GM21515 (cell line): ENCODE results near the gene SLC44A4.
"Not testable (repeated sequence)": the region's sequence is repeated elsewhere in the genome, so short reads cannot be mapped to it uniquely, and the experiment has no call there.

Source experiments
- ATAC-seq: cut with Tn5 transposase; IDR thresholded peaks from one replicate; pipeline ENCODE4 v1.9.1; 2021; ENCODE audit not compliant: unreplicated experiment

Gene SLC44A4

DNA sequence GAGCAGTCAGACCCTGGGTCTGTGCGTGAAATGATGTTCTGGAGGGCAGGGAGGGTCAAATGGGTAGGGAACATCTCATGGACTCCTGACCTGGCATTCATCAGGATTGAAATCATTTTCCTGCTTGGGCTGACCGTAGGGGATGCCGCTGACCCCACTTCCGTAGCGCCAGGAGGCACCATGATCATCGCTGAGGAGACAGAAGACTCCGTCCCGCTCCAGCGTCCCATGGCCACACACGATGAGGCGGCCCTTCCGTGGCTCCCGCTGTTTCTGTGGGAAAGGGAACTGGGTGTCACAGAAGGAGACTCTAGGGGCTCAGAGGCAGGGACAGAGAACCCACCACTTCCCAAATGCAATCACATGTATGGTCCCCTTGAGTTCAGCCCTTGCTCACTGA lies 18.4 kb downstream of the SLC44A4 start:
- ATAC-seq, result no peak

DNA sequence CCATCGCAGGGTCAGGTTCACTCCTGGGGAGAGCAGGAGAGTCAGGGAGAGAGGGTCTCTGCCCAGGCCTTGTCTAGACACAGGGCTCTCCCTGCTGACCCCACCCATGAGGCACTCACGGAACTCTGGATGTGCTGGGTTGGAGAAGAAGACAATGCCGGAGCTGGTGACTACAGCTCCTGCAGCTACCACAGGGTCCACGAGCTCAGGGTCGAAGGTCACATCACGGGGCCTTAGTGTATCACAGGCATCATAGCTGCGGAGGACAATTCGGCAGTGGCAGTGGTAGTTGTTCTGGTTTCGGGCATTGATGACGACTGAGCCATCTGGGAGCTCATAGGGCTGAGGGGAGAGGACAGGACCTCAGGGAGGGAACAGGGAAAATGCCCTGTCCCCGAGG lies 18.9 kb downstream of the SLC44A4 start:
- no peak for ATAC-seq

DNA sequence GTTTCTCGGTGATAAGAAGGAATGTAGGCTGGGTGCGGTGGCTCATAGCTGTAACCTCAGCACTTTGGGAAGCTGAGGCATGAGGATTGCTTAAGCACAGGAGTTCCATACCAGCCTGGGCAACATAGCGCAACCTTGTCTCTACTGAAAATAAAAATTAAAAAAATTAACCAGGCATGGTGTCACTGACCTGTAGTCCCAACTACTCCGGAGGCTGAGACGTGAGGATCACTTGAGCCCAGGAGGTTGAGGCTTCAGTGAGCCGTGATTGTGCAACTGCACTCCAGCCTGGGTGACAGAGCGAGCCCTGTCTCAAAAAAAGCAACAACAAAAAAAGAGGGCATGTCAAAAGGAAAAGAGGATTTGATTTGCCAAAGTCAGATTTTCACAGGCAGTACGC lies 20.1 kb downstream of the SLC44A4 start:
- ATAC-seq, result no peak

DNA sequence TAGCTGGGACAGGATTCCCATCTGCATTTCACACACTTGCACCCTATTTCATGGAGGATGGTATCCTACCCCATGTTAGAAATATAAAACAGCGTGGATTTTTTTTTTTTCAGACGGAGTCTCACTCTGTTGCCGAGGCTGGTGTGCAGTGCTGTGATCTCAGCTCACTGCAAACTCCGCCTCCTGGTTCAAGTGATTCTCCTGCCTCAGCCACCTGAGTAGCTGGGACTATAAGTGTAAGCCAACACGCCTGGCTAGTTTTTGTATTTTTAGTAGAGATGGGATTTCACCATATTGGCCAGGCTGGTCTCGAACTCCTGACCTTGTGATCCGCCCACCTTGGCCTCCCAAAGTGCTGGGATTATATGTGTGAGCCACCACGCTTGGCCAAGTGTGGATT lies 21.0 kb downstream of the SLC44A4 start:
- ATAC-seq, result not testable (repeated sequence)

DNA sequence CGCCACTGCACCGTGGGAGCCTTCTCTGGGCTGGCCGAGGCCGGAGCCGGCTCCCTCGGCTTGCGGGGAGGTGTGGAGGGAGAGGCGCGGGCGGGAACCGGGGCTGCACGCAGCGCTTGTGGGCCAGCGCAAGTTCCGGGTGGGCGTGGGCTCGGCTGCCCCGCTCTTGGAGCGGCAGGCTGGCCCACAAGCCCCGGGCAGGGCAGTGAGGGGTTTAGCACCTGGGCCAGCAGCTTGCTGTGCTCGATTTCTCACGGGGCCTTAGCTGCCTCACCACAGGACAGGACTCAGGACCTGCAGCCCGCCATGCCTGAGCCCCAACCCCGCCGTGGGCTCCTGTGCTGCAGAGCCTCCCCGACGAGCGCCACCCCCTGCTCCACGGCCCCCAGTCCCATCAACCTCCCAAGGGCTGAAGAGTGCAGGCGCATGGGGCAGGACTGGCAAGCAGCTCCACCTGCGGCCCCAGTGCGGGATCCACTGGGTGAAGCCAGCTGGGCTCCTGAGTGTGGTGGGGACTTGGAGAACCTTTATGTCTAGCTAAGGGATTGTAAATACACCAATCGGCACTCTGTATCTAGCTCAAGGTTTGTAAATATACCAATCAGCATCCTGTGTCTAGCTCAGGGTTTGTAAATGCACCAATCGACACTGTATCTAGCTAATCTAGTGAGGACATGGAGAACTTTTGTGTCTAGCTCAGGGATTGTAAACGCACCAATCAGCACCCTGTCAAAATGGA lies 26.6 kb downstream of the SLC44A4 start:
- not testable (repeated sequence) for ATAC-seq

DNA sequence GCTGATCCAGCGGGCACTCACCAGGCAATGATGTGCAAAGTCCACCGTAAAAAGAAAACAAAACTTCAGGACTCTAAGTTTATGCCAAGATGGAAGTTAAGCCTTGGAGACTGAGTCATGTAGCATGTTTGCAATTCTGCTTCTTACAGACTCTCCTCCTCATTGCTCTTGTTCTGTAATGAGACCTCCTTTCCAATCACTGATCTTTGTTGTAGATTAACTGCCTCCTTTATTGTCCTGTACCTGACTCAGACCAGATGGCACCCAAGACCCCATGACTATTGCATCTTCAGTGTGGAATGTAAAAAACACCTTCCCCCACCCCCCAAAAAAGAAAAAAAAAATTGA lies 27.3 kb downstream of the SLC44A4 start:
- ATAC-seq, result no peak

DNA sequence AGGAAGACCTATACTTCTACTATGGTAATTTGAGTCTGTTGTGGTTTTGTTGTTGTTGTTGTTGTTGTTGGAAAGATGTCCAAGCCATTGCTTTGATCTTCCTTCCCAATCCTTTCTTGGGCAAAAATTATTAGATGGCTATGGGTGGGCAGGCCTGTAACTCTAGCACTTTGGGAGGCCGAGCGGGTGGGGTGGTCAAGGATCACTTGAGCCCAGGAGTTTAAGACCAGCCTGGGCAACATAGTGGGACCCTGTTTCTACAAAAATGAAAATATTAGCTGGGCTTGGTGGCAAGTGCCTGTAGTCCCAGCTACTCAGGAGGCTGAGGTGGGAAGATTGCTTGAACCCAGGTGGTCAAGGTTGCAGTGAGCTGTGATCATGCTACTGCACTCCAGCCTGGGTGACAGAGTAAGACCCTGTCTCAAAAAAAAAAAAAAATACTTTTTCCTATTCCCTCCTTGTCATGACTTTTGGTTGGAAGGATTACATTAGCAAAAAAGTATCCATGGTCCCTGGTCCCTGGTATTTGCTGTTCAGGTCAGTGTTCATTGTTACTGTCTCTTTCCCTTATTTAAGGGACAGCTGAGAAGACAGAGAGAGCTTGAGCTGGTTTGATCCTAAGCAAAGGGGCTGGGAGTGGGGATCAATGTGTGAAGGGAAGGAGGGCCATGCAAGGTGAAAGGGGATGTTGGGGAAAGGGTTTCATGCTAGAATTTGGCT lies 27.9 kb downstream of the SLC44A4 start:
- ATAC-seq, result no peak

DNA sequence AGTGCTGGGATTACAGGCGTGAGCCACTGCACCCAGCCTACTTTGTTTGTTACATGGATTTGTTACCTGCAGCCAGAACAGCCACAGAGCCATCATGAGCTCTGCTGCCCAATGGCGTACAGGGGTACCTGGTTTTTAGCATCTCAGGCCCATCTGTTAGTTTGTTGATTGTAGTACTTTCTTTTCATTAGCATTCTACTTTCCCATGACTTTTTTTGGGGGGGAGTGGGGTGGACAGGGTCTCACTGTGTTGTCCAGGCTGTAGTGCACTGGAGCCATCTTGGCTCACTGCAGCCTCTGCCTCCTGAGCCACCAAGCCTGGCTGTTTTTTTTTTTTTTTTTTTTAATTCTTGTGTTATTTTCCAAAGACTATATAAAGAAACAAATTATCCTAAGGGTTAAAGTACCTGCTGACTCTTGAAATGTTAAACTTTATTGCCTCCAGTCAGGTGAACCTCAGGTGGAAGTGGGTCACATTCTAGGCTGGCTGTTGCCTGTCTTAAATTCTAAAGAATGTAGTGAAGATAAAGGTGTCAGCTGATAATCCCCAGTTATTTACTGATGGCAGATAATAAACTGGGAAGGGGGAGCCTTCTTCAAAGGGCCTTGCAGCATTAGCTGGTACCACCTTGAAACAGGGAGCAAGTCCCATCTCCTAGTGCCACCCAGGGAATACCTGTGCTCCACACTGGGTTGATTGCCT lies 31.4 kb downstream of the SLC44A4 start:
- ATAC-seq, result no peak

DNA sequence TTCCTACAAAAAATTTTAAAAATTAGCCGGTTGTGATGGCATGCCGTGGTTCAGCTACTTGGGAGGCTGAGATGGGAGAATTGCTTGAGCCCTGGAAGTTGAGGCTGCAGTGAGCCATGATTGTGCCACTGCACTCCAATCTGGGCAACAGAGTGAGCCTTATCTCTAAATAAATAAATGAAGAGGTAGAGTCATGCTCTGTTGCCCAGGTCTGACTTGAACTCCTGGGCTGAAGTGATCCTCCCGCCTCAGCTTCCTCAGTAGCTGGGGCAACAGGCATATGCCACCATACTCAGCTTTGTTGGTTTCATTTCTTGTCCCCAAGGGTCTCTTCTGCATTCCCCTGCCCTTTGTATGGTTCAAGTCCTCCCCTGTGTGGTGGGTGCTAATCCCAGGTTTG lies 34.3 kb downstream of the SLC44A4 start:
- ATAC-seq, result no peak

DNA sequence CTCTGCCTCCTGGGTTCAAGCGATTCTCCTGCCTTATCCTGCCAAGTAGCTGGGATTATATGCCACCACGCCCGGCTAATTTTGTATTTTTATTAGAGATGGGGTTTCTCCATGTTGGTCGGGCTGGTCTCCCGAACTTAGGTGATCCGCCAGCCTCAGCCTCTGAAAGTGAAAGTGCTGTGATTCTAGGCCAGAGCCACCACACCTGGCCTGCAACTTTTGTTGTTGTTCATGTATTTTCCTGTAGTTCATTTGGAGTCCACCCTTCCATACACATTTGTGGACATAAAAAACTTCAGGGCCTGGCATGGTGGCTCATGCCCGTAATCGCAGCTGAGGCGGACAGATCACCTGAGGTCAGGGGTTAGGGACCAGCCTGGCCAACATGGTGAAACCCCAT lies 36.7 kb downstream of the SLC44A4 start:
- no peak for ATAC-seq

DNA sequence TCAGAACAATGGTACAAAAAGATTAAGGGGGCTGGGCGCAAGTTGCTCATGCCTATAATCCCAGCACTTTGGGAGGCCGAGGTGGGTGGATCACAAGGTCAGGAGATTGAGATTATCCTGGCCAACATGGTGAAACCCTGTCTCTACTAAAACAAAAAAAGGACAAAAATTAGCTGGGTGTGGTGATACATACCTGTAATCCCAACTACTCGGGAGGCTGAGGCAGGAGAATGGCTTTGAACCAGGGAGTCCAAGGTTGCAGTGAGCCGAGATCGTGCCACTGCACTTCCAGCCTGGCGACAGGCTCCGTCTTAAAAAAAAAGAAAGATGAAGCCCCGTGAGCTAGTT lies 39.0 kb downstream of the SLC44A4 start:
- ATAC-seq, result not testable (repeated sequence)

DNA sequence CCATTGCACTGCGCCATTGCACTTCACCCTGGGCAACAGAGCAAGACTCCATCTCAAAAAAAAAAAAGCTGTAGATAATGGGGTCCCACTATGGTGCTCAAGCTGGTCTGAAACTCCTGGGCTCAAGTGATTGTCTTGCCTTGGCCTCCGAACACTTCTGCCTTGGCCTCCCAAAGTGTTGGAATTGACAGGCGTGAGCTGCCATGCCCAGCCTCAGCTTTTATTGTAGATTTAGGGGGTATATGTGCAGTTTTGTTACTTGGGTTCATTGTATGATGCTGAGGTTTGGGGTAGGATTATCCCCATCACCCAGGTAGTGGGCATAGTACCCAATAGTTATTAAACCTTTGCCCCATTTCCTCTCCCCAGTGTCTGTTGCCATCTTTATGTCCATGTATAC lies 39.8 kb downstream of the SLC44A4 start:
- no peak for ATAC-seq

DNA sequence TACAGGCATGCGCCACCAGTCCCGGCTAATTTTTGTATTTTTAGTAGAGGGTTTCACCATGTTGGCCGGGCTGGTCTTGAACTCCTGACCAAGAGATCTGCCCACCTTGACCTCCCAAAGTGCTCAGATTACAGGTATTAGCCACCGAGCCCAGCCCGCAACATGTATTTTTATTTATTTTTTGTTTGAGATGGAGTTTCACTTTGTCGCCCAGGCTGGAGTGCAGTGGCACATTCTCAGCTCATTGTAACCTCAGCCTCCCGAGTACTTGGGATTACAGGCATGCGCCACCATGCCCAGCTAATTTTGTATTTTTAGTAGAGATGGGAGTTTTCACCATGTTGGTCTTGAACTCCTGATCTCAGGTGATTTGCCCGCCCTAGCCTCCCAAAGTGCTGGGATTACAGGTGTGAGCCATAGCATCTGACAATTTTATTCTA lies 40.7 kb downstream of the SLC44A4 start:
- ATAC-seq, result not testable (repeated sequence)

DNA sequence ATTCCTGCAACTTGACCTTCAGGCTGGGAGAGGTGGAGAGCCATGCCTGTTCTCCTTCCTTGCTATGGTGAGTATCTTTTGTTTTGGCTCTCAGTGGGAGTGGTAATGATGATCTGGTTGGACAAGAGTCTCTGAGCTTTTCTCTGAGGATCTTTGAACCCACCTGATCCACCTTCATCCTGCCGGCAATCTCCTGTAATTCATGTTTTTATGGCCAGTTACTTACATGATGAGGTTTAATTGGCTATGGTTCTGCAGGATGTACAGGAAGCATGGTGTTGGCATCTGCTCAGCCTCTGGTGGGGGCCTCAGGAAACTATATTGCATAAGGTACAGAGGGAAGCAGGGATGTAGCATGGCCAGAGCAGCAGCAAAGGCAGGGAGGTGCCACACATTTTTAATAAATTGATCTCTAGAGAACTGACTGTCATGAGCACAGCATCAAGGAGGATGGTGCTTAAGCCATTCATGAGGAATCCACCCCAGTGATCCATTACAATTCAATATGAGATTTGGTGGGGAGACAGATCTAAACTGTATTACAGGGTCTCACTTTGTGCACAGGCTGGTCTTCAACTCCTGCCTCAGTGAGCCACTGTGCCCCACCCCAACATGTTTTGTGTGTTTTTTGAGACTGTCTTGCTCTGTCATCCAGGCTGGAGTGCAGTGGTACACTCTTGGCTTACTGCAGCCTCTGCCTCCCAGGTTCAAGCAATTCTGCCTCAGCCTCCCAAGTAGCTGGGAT lies 41.3 kb downstream of the SLC44A4 start:
- ATAC-seq, result no peak

DNA sequence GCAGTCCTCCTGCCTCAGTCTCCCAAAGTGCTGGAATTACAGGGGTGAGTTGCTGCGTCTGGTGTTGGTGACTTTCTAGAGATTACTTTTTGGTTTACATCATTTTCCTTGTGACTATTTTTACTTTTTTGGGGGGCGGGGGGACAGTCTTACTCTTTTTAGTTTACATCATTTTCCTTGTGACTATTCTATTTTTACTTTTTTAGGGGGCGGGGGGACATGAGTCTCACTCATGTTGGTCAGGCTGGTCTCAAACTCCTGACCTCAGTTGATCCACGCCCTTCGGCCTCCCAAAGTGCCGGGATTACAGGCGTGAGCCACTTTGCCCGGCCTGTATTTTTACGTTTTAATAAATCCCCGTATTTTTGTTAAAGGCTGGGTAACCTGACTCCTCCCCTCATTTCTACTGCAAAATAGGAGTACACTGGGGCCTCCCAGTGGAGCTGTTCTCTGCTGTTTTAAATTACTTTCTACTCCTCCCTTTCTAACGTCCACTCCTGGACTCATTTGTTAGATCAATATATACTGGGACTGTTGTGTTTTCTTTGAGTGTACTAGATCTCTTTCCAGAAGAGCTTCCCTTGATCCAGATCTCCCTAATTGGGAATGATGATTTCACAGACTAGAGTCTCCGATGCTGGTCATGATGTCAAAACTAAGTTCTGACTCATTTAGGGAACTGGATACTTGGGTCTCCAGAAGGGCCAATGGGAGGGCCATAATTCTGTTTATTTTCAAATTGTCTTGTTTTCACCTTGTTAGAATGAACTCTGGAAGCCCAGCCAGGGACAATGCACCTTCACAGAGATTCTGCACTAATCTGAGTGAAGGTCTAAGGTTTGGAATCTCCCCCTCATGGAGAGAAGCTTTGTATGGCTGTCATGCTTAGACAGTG lies 42.1 kb downstream of the SLC44A4 start:
- no peak for ATAC-seq

DNA sequence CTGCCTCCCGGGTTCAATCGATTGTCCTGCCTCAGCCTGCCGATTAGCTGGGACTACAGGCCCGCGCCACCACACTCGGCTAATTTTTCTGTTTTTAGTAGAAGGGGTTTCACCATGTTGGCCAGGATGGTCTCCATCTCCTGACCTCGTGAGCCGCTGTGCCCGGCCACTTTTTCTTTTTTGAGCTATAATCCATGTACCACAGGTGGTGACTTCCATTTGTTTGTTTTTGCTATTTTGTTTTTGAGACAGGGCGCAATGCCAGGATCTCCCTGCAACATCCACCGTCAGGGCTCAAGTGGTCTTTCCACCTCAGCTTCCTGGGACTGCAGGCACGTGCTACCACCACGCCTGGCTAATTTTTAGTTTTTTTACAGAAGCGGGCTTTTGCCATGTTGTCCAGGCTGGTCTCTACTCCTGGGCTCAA lies 42.7 kb downstream of the SLC44A4 start:
- no peak for ATAC-seq

DNA sequence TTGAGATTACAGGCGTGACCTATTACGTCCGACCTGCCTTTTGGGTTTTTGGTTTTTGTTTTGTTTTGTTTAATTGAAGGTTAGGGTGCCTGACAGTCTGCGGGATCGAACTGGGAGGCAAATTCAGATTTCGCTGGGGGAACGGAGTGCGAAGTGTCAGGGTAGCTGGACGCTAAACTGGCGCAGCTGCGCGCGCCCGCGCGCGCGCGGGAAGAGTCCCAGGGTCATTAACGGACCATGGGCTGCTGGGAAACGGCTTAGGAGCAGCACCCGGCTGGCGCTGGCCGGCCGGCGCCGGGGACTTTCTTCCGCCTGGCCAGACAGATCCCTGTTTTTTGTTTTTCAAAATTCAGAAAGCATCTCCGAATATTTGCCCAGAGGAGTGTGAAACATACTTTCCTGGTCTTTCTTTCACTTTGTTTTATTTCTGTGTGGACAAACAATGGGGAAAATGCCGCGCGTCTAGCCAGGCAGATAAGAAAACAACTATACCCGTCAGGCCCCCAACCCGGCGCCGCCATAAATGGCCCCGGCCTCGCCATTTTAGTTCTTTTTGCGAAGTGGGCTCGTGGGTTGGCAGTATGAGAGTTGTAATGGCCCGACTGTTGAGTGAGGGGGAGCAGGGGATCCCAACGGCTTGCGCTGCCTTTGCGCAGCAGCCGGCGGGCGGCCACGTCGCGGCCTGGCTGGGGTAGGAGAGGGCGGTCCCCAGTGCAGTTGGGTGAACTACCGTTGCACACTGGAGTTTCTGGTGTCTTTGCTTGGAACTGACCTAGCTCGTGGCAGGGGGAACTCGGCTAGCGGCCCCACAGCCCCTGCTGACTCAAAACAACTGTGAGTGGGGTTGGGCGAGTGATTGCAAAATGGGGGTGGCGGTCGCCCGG lies 44.2 kb downstream of the SLC44A4 start:
- ATAC-seq, result peak; percentile 43

DNA sequence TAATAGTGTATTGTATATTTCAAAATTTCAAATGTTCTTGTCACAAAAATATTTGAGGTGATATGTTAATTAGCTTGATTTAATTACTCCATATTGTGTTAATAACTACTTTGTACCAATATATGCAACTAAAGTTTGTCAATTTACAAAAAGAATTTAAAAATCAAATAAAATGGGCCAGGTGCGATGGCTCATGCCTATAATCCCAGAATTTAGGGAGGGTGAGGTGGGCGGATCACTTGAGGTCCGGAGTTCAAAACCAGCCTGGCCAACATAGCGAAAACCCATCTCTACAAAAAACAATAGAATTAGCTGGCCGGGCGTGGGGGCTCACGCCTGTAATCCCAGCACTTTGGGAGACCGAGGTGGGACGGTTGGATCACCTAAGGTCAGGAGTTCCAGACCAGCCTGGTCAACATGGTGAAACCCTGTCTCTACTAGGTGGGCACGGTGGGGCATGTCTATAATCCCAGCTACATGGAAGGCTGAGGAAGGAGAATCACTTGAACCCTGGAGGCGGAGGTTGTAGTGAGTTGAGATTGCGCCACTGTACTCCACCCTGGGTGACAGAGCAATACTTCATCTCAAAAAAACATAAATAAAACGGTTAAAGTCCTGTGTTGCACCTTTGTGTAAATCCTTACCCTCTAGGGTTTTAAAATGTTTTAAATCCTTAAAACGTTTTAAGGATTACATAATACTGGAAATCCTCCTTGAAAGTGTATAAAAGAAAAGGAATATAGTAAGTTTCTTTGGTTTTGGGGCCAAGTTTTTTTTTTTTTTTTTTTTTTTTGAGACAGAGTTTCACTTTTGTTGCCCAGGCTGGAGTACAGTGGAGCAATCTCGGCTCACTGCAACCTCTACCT lies 47.2 kb downstream of the SLC44A4 start:
- no peak for ATAC-seq
